BE2C (cell line): ENCODE data around the gene DDB1.
A peak's percentile ranks its signal among the peaks of the same experiment; 100 is the strongest.

Experiments used
- DNase-seq: peaks from one replicate; pipeline ENCODE4 v3.0.0-alpha.2; 2020
- H3K27me3 ChIP-seq: fragments of 250-450 bp; sonication (Bioruptor Pico); 2 replicates; pipeline ENCODE4 v1.5.1; 2020; ENCODE audit warnings: mild to moderate bottlenecking
- H3K36me3 ChIP-seq: fragments of 250-450 bp; sonication (Bioruptor Pico); 2 replicates; pipeline ENCODE4 v1.5.1; 2020; ENCODE audit warnings: mild to moderate bottlenecking
- H3K4me1 ChIP-seq: fragments of 250-450 bp; sonication (Bioruptor Pico); 2 replicates; pipeline ENCODE4 v1.5.1; 2020
- H3K4me3 ChIP-seq: 2 replicates; pipeline ENCODE4 v1.5.1; 2011; ENCODE audit warnings: low read depth, low read length
- H3K9me3 ChIP-seq: fragments of 250-450 bp; sonication (Bioruptor Pico); 2 replicates; pipeline ENCODE4 v1.5.1; 2020
- TF ChIP-seq, protein P1 (sequence below): IDR thresholded peaks from 2 replicates; pipeline ENCODE4 v1.5.1; 2012; ENCODE audit warnings: mild to moderate bottlenecking, low read depth, low read length

The DDB1 gene

DNA sequence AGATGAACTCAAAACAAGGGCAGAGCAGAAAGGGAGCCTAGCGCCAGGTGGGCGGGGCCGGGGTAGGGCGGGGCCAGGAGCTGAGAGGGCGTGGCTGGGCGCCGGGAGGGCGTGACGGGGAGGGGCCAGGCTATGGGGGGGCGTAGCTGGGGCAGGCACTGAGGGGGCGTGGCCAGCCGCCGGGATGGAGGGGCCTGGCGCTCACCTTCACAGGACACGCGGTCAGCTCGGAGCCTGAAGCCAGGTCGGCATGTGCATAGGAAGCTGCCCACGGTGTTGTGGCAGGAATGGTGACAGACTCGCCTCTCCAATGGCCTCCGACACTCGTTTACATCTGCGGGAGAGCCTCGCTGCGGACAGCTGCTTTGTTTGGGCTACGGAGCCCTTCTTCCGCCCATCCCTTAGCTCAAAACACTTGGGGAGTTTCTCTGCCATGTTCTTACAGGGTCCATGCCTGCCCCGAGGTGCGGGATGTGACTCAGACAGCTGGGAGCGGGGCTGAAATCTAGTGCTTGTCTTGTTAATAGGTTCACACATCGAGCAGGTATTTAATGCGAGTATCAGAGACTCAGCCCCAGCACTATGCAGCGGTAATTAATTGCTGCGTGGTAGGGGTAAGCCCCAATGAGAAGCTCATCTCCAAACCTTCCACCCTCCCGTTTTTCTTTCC, 51.2 kb downstream of the DDB1 start:
- TF ChIP-seq, protein P1, sequence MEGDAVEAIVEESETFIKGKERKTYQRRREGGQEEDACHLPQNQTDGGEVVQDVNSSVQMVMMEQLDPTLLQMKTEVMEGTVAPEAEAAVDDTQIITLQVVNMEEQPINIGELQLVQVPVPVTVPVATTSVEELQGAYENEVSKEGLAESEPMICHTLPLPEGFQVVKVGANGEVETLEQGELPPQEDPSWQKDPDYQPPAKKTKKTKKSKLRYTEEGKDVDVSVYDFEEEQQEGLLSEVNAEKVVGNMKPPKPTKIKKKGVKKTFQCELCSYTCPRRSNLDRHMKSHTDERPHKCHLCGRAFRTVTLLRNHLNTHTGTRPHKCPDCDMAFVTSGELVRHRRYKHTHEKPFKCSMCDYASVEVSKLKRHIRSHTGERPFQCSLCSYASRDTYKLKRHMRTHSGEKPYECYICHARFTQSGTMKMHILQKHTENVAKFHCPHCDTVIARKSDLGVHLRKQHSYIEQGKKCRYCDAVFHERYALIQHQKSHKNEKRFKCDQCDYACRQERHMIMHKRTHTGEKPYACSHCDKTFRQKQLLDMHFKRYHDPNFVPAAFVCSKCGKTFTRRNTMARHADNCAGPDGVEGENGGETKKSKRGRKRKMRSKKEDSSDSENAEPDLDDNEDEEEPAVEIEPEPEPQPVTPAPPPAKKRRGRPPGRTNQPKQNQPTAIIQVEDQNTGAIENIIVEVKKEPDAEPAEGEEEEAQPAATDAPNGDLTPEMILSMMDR = no peak
- Histone ChIP-seq H3K4me1 (no peaks in the 10 kb centered on the region), H3K4me3 (no peak overlapping the region), H3K9me3 (no peaks in the 10 kb centered on the region), H3K36me3 (no peaks in the 10 kb centered on the region), H3K27me3 (no peaks in the 10 kb centered on the region)
- peak; percentile 74 for DNase-seq

DNA sequence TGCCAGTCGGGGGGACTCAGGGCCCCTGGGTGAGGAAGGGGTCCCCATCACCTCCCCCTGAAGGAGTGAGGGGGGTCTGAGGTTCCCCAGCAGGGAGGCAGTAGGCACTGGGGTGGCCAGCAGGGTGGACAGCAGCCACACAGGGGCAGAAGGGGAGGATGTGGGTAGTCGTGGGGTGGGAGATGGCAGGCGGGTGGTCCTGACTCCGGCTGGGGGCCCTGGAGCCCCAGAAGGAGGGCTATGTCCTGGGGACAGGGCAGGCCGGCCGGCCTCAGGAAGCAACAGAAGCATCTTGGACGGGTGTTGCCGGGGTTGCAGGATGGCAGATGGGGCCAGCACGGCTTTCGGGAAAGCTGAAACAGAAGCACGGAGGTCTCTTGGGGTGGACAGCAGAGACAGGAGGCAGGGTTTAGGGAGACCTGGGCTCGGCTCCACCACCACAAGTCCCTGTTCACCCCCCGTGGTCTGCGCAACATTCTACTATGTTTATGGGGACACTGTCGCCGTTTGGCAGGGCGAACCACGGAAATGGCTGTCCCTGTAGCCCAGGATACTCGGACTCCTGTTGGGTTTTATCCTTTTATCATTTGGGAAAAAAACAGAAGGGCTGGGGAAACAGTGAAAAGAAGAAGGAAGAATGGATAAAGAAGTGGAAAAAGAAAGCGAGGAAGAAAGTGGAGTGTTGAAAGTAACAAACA, 51.9 kb downstream of the DDB1 start:
- H3K4me1 ChIP-seq = no peaks in the 10 kb centered on the region
- H3K36me3 ChIP-seq = no peaks in the 10 kb centered on the region
- no peak for DNase-seq
- TF ChIP-seq, protein P1 = no peak
- no peaks in the 10 kb centered on the region for H3K9me3 ChIP-seq
- H3K27me3 ChIP-seq = no peaks in the 10 kb centered on the region
- H3K4me3 ChIP-seq = no peak overlapping the region

- Histone ChIP-seq H3K36me3 (no peaks in the 10 kb centered on the region), H3K4me1 (no peaks in the 10 kb centered on the region), H3K27me3 (no peaks in the 10 kb centered on the region), H3K4me3 (no peak overlapping the region), H3K9me3 (no peaks in the 10 kb centered on the region)
- TF ChIP-seq, protein P1 = no peak
- DNase-seq = no peak
These were observed 52.8 kb downstream of the DDB1 start for GRCh38 chr11:61279934-61280659.

DNA sequence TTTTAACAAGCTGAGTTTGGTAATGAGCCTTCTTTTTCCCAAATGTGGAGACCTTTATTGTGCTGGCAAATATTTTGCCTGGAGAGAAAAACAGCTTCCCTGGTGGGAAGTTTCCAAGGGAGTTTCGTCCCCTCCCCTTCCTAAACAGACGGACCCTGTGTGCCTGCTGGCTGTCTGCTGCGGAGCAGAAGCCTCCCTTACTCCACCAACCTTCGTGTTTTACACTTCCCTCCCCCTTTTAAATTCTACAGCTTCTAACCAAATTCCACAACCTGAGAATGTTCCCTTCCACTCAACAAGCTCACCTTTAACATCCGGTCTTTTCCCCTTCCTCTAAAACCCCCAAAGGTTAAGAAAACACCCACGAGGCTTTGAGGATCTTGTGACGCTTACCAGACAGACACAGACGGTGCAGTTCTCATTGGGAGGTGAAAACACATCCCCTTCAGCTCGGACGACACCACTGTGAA, 54.9 kb downstream of the DDB1 start:
- no peak overlapping the region for H3K4me3 ChIP-seq
- no peaks in the 10 kb centered on the region for H3K27me3 ChIP-seq
- no peak for DNase-seq
- H3K4me1 ChIP-seq = no peaks in the 10 kb centered on the region
- no peaks in the 10 kb centered on the region for H3K36me3 ChIP-seq
- TF ChIP-seq, protein P1 = no peak
- H3K9me3 ChIP-seq = no peaks in the 10 kb centered on the region

DNA sequence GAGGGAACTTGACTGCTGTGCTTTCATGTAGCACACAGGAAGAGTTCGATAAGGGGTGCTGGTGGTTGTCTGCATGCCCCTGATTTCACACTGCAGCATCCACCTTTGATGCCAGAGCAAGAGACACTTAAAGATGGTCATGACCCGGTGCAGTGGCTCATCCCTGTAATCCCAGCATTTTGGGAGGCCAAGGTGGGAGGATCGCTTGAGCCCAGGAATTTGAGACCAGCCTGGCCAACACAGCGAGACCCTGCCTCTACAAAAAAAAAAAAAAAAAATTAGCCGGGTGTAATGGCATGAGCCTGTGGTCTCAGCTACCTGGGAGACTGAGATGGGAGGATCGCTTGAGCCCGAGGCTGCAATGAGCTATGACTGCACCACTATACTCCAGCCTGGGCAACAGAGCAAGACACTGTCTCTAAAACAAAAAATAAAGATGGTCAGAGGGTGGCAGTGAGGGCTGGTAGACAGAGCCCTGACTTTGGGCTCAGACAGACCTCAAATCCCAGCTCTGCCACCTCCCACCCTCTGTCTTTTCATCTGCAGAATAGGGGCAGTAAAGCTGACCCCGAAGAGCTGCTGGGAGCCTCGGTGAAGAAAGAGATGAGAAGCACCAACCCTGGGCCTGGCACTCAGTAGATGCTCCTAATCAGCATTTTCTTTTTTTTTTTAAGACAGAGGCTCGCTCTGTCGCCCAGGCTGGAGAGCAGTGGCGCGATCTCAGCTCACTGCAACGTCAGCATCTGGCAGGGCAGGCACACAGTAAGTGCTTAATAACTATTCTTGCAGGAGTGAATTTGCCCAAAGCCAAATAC, 55.5 kb downstream of the DDB1 start:
- DNase-seq = no peak
- no peaks in the 10 kb centered on the region for H3K36me3 ChIP-seq
- TF ChIP-seq, protein P1 = no peak
- no peak overlapping the region for H3K4me3 ChIP-seq
- no peaks in the 10 kb centered on the region for H3K9me3 ChIP-seq
- H3K4me1 ChIP-seq = no peaks in the 10 kb centered on the region
- H3K27me3 ChIP-seq = no peaks in the 10 kb centered on the region
